Transverse colon (tissue), 4 donors: Measurements from ENCODE around the gene CHCHD6. TPM values are rescaled to one million over a fixed set of nuclear protein-coding genes. Genes with fewer than 3 reads are reported as not detected.

Experiments used
- DNase-seq: peaks from one replicate; pipeline ENCODE4 v3.0.0-alpha.2; 2019
- H3K27ac ChIP-seq, 4 donors: fragments of 200-600 bp; sonication (generic); 2 replicates each; pipeline ENCODE4 v1.5.1; 2016 to 2018; ENCODE audit warnings: inconsistent platforms in 4 of 4
- H3K27me3 ChIP-seq: fragments of 200-600 bp; sonication (generic); 2 replicates; pipeline ENCODE4 v1.5.1; 2017; ENCODE audit warnings: inconsistent platforms
- H3K36me3 ChIP-seq, 4 donors: fragments of 200-600 bp; sonication (generic); 2 replicates each; pipeline ENCODE4 v1.5.1; 2017 to 2019; ENCODE audit warnings: inconsistent platforms in 4 of 4
- H3K4me1 ChIP-seq, 4 donors: fragments of 200-600 bp; sonication (generic); 2 replicates each; pipeline ENCODE4 v1.5.1; 2017 to 2020; ENCODE audit warnings: inconsistent platforms in 4 of 4
- H3K4me3 ChIP-seq, 4 donors: fragments of 200-600 bp; sonication (generic); 1 replicate in 1 of 4; 2 replicates in 3 of 4; pipeline versions ENCODE4 v1.5.1 to v1.6.1; 2017 to 2019; ENCODE audit warnings: inconsistent platforms in 4 of 4
- H3K9me3 ChIP-seq, 2 donors: fragments of 200-600 bp; sonication (generic); 2 replicates each; pipeline ENCODE4 v1.5.1; 2017 to 2019; ENCODE audit warnings: inconsistent platforms in 2 of 2
- EP300 ChIP-seq: sonication (generic); formaldehyde crosslinking; IDR thresholded peaks from one replicate; pipeline ENCODE4 v1.6.1; 2017; ENCODE audit warnings: antibody characterized with exemption, low read depth
- POLR2A ChIP-seq: fragments of 450-650 bp; IDR thresholded peaks from one replicate; pipeline ENCODE4 v1.6.1; 2016; ENCODE audit warnings: antibody characterized with exemption, mild to moderate bottlenecking, moderate library complexity
- POLR2AphosphoS5 ChIP-seq, 3 donors: sonication (generic); formaldehyde crosslinking; IDR thresholded peaks; one replicate each; pipeline ENCODE4 v1.6.1; 2016; ENCODE audit warnings: antibody characterized with exemption in 3 of 3
- WGBS, 2 donors: methylation state at CpG; one replicate each; pipeline ENCODE4 v1.1.5; 2018; ENCODE audit warnings: low coverage in 1 of 2; 5-methylcytosine and 5-hydroxymethylcytosine counted together
- in situ Hi-C, 4 donors: fragments of 200-750 bp; cut with MboI; loops; one replicate each; pipeline versions ENCODE4 v1.15.0 to v1.15.1; 2017; ENCODE audit warnings: low sequenced_read_pairs in 3 of 4, low pct_ligation_motif_present in 1 of 4, low pct_unique_long_range_greater_than_20kb in 1 of 4
- intact Hi-C: fragments of 100-400 bp; cut with DNase I; formaldehyde crosslinking; loops from one replicate; pipeline ENCODE4 v1.15.1; 2023; ENCODE audit warnings: low total_unique reads
- total RNA-seq, 4 donors: library from RNA; depleted of rRNA; stranded (reverse); fragments of >200 nt; gene quantifications; one replicate each; pipeline ENCODE4 v1.1.0, GENCODE V29; 2016
- TF ChIP-seq, protein P1 (sequence below), 5 experiments: fragments of 200-600 bp in 3 of 5; fragments of 450-650 bp in 2 of 5; sonication (generic) in 3 of 5; IDR thresholded peaks; 1 replicate in 2 of 5; 2 replicates in 3 of 5; pipeline ENCODE4 v1.5.1; 2016 to 2017; ENCODE audit warnings: antibody characterized with exemption in 5 of 5, inconsistent platforms in 3 of 5, mild to moderate bottlenecking in 2 of 5, moderate library complexity in 1 of 5

CHCHD6 gene
- total RNA-seq, 4 donors from 2014 or later: 4.6 to 12.1 (median 5.3) TPM

DNA sequence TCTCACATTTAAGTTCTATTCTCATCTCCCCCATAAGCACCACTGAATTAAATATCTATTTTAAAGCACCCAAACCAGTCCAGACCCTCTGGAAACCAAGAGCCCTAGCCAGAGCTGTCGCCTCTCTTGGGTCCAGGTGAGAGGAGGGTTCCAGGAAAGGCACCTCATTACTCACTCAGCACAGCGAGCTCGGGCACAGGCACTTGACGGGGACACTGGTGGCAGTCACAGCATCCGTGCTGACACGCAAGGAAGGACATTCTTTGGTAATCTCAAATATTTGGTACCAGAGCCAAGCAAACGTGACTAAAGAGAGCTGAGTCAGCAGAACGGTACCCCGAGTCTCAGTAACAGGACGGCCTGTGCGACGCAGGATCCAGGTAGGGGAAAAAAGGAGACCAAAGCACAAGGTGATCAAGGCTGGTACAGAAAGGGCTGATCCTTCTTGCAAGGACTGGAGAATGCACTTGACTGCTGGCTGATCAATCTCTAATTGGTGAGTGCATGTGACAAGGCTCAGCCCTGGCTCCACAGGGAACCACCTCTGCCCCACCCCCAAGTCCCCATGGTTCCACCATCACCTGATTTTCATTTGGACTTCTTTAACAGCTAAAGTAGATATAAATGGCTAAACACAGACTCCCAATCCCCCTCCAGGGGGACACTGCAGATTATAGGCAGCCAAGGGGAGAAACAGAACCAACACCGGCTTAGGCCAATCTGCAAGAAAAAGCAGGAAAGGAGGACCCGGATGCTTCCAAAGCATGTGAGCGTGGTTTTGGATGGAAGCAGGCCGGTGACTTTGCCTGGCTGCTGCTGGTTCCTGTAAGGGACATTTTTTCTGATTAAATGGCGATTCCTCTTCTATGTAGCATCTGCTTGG lies 61.4 kb downstream of the CHCHD6 start:
- H3K4me1 ChIP-seq: no peaks in the 10 kb centered on the region
- no peak for DNase-seq
- no peak overlapping the region for H3K4me3 ChIP-seq
- H3K27ac ChIP-seq: no peak overlapping the region
- intact Hi-C loops (no loop called here), in situ Hi-C loops (no loop called here)
- H3K27me3 ChIP-seq: no peaks in the 10 kb centered on the region
- TF ChIP-seq, protein P1, sequence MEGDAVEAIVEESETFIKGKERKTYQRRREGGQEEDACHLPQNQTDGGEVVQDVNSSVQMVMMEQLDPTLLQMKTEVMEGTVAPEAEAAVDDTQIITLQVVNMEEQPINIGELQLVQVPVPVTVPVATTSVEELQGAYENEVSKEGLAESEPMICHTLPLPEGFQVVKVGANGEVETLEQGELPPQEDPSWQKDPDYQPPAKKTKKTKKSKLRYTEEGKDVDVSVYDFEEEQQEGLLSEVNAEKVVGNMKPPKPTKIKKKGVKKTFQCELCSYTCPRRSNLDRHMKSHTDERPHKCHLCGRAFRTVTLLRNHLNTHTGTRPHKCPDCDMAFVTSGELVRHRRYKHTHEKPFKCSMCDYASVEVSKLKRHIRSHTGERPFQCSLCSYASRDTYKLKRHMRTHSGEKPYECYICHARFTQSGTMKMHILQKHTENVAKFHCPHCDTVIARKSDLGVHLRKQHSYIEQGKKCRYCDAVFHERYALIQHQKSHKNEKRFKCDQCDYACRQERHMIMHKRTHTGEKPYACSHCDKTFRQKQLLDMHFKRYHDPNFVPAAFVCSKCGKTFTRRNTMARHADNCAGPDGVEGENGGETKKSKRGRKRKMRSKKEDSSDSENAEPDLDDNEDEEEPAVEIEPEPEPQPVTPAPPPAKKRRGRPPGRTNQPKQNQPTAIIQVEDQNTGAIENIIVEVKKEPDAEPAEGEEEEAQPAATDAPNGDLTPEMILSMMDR (IDR thresholded peaks at IDR 0.05): no peak
- TF ChIP-seq EP300: no peak
- no peak for TF ChIP-seq POLR2AphosphoS5 (IDR thresholded peaks at IDR 0.05)
- no peak for TF ChIP-seq POLR2A
- 92 to 93% methylated on average over 5 to 17 of the region's 17 CpGs for WGBS, 2 donors
- no peaks in the 10 kb centered on the region for H3K9me3 ChIP-seq
- no peaks in the 10 kb centered on the region for H3K36me3 ChIP-seq

DNA sequence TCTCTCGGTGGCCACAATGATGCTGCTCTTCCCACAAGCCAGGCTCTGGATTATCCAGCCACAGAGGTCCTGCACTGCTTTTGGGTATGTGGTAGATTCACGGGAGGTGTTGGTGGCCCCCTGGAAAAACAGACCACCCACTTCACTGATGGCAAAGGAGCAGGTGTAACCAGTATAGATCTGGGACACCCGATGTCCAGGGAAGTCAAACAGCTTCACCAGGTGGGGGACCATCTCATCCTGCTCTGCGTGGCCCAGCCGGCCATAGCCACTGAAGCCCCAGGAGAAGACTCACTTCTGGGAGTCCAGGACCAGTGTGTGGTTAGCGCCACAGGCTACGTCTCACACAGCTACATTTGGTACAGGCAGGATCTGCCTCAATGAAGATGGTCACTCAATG lies 62.6 kb downstream of the CHCHD6 start:
- H3K4me1 ChIP-seq: no peaks in the 10 kb centered on the region
- no peak for DNase-seq
- H3K27ac ChIP-seq: no peak overlapping the region
- intact Hi-C loops: no loop called here
- no peaks in the 10 kb centered on the region for H3K36me3 ChIP-seq
- in situ Hi-C loops: no loop called here
- no peak overlapping the region for H3K4me3 ChIP-seq
- TF ChIP-seq EP300: no peak
- TF ChIP-seq, protein P1 (IDR thresholded peaks at IDR 0.05): no peak
- no peak for TF ChIP-seq POLR2AphosphoS5 (IDR thresholded peaks at IDR 0.05)
- no peak for TF ChIP-seq POLR2A
- 98% methylated on average over 7 of the region's 7 CpGs; no CpG with 5 or more reads in 1 of the 2 donors for WGBS, 2 donors
- no peaks in the 10 kb centered on the region for H3K9me3 ChIP-seq
- no peaks in the 10 kb centered on the region for H3K27me3 ChIP-seq

DNA sequence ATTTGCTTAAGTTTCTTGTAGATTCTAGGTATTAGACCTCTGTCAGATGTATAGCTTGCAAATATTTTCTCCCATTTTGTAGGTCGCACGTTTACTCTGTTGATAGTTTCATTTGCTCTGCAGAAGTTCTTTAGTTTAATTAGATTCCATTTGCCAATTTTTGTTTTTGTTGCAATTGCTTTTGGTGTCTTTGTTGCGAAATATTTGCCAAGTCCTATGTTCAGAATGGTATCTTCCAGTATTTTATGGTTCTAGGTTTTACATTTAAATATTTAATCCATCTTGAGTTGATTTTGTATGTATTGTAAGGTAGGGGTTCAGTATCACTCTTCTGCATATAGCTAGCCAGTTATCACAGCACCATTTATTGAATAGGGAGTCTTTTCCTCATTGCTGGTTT lies 64.9 kb downstream of the CHCHD6 start:
- Histone ChIP-seq H3K27me3 (no peaks in the 10 kb centered on the region), H3K27ac (no peak overlapping the region), H3K9me3 (no peaks in the 10 kb centered on the region), H3K4me3 (no peak overlapping the region), H3K4me1 (no peaks in the 10 kb centered on the region), H3K36me3 (no peaks in the 10 kb centered on the region)
- TF ChIP-seq, protein P1 (IDR thresholded peaks at IDR 0.05): no peak
- no peak for TF ChIP-seq POLR2A
- no peak for TF ChIP-seq POLR2AphosphoS5 (IDR thresholded peaks at IDR 0.05)
- TF ChIP-seq EP300: no peak
- no peak for DNase-seq
- in situ Hi-C loops: no loop called here
- intact Hi-C loops: no loop called here
- 90 to 100% methylated on average over 2 to 3 of the region's 3 CpGs for WGBS, 2 donors

DNA sequence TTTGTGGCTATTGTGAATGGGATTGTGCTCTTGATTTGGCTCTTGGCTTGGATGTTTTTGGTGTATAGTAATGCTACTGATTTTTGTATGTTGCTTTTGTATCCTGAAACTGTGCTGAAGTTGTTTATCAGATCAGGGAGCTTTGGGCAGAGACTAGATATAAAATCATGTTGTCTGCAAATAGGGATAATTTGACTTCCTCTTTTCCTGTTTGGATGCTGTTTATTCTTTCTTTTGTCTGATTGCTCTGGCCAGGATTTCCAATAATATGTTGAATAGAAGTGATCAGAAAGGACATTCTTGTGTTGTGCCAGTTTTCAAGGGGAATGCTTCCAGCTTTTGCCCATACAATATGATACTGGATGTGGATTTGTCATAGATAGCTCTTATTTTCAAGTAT lies 66.1 kb downstream of the CHCHD6 start:
- DNase-seq: no peak
- no peak overlapping the region for H3K4me3 ChIP-seq
- no peaks in the 10 kb centered on the region for H3K36me3 ChIP-seq
- no peak overlapping the region for H3K27ac ChIP-seq
- no peaks in the 10 kb centered on the region for H3K27me3 ChIP-seq
- in situ Hi-C loops (no loop called here), intact Hi-C loops (no loop called here)
- H3K9me3 ChIP-seq: no peaks in the 10 kb centered on the region
- H3K4me1 ChIP-seq: no peaks in the 10 kb centered on the region
- TF ChIP-seq, protein P1 (IDR thresholded peaks at IDR 0.05): no peak
- no peak for TF ChIP-seq POLR2A
- TF ChIP-seq POLR2AphosphoS5 (IDR thresholded peaks at IDR 0.05): no peak
- TF ChIP-seq EP300: no peak
